ENCODE measurements around the gene BBOX1. TPM values are rescaled to one million over a fixed set of nuclear protein-coding genes. Genes with fewer than 3 reads are reported as not detected.
"Not testable (repeated sequence)": the region's sequence is repeated elsewhere in the genome, so short reads cannot be mapped to it uniquely, and the experiment has no call there.

Gene BBOX1
- total RNA-seq, 2 donors from 2014 or later = not detected

- no peaks in the 10 kb centered on the region for H3K27me3 Mint-ChIP-seq
- no peak overlapping the region for H3K27ac Mint-ChIP-seq
- H3K4me1 Mint-ChIP-seq = no peaks in the 10 kb centered on the region
- H3K36me3 Mint-ChIP-seq (ENCODE audit: low read depth) = no peaks in the 10 kb centered on the region
- H3K9me3 Mint-ChIP-seq = peaks cover 4% of the 10 kb centered on the region
- H3K4me3 Mint-ChIP-seq = no peak overlapping the region
- no peak for ATAC-seq (replicated peaks)
Observed at GRCh38 chr11:27084518-27084917, 43.9 kb downstream of the BBOX1 start.

GRCh38 chr11:27085111-27085510, 44.5 kb downstream of the BBOX1 start:
- no peaks in the 10 kb centered on the region for H3K4me1 Mint-ChIP-seq
- no peak overlapping the region for H3K4me3 Mint-ChIP-seq
- no peaks in the 10 kb centered on the region for H3K27me3 Mint-ChIP-seq
- no peak overlapping the region for H3K27ac Mint-ChIP-seq
- ATAC-seq (replicated peaks) = no peak
- peaks cover 8% of the 10 kb centered on the region for H3K9me3 Mint-ChIP-seq
- H3K36me3 Mint-ChIP-seq (ENCODE audit: low read depth) = no peaks in the 10 kb centered on the region

DNA sequence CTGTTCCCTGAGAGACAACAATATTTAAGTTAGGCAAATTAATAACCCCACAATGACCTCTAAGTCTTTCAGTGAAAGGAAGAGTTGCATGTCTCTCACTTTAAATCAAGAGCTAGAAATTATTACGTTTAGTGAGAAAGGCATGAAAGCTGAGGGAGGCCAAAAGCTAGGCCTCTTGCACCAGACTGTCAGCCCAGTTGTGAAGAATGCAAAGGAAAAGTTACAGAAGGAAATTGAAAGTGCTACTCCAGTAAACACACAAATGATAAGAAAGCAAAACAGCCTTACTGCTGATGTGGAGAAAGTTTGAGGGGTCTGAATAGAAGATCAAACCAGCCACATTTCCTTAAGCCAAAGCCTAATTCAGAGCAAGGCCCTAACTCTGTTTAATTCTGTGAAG, 45.0 kb downstream of the BBOX1 start:
- H3K4me3 Mint-ChIP-seq = no peak overlapping the region
- no peaks in the 10 kb centered on the region for H3K27me3 Mint-ChIP-seq

DNA sequence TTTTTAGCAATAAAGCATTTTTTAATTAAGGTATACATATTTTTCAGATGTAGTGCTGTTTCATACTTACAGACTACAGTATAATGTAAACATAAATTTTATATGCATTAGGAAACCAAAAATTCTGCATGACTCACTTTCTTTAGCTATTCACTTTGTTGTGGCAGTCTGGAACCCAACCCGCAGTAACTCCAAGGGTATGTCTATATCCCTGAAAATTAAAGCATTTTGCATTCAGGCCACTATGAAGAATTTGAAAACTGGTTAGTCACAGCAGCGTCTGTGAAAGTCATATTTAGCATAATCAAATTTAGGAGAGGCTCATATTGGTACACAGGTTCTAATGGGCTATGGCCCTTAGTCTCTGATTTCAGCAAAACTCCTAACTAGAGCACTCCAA, 46.8 kb downstream of the BBOX1 start:
- no peaks in the 10 kb centered on the region for H3K36me3 Mint-ChIP-seq (ENCODE audit: low read depth)
- no peaks in the 10 kb centered on the region for H3K4me1 Mint-ChIP-seq
- no peak overlapping the region for H3K4me3 Mint-ChIP-seq
- no peak overlapping the region for H3K27ac Mint-ChIP-seq
- H3K9me3 Mint-ChIP-seq = peaks cover 15% of the 10 kb centered on the region
- ATAC-seq (replicated peaks) = no peak
- no peaks in the 10 kb centered on the region for H3K27me3 Mint-ChIP-seq

More for the DNA sequence above, 45.0 kb downstream of the BBOX1 start:
- Mint-ChIP-seq H3K27ac (no peak overlapping the region), H3K36me3 (ENCODE audit: low read depth) (no peaks in the 10 kb centered on the region), H3K9me3 (peaks cover 13% of the 10 kb centered on the region), H3K4me1 (no peaks in the 10 kb centered on the region)
- ATAC-seq (replicated peaks) = no peak

DNA sequence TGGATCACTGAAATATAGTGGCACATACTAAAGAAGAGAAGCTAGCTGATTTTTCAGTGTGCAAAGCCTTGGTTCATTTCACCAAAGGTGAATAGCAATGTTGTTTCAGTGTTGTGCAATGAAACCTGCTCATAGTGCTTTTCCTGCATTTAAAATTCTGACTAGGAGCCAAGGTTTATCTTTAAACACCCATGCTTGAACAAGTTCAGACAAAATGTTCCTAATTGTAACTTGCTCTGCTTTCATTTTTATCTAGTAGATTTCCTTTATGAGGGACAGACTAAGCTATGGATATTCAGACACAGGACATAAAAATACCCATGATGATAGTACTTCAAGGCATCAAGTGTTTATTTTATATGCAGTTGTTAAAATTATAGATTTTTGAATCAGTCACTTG, 47.7 kb downstream of the BBOX1 start:
- H3K36me3 Mint-ChIP-seq (ENCODE audit: low read depth) = no peaks in the 10 kb centered on the region
- no peak overlapping the region for H3K27ac Mint-ChIP-seq
- H3K4me1 Mint-ChIP-seq = no peaks in the 10 kb centered on the region
- no peak overlapping the region for H3K4me3 Mint-ChIP-seq
- no peaks in the 10 kb centered on the region for H3K27me3 Mint-ChIP-seq
- H3K9me3 Mint-ChIP-seq = peaks cover 15% of the 10 kb centered on the region
- no peak for ATAC-seq (replicated peaks)

- Mint-ChIP-seq H3K27ac (no peak overlapping the region), H3K27me3 (no peaks in the 10 kb centered on the region), H3K36me3 (ENCODE audit: low read depth) (no peaks in the 10 kb centered on the region), H3K9me3 (peaks cover 15% of the 10 kb centered on the region), H3K4me3 (no peak overlapping the region), H3K4me1 (no peaks in the 10 kb centered on the region)
- no peak for ATAC-seq (replicated peaks)
Observed at GRCh38 chr11:27089746-27090145, 49.1 kb downstream of the BBOX1 start.

GRCh38 chr11:27090357-27090948, 49.8 kb downstream of the BBOX1 start:
- ATAC-seq (replicated peaks); H3K36me3 Mint-ChIP-seq (ENCODE audit: low read depth); H3K4me3 Mint-ChIP-seq; H3K27me3 Mint-ChIP-seq; H3K4me1 Mint-ChIP-seq; H3K27ac Mint-ChIP-seq: not testable (repeated sequence)
- peaks cover 15% of the 10 kb centered on the region for H3K9me3 Mint-ChIP-seq

DNA sequence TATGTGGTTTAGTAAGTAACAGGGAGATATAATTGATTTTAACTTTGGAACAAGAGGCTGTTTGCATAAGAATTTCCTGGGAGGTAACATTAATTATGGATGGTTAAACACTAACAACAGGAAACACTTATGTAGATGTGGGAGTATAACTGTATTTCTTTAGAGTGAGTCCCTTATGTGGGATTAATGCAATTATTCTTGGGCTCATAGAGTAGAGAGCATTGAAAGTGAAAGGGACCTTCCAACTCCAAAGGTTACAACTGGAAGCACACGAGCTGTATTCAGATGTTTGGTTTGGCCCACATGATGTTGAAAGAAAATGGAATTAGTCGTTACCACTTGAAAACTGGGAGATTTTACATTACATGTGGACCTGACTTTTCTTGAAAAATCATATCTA, 53.5 kb downstream of the BBOX1 start:
- H3K27me3 Mint-ChIP-seq = no peaks in the 10 kb centered on the region
- H3K4me3 Mint-ChIP-seq = no peak overlapping the region
- peaks cover 13% of the 10 kb centered on the region for H3K9me3 Mint-ChIP-seq
- no peak overlapping the region for H3K27ac Mint-ChIP-seq
- H3K36me3 Mint-ChIP-seq (ENCODE audit: low read depth) = no peaks in the 10 kb centered on the region
- no peak for ATAC-seq (replicated peaks)
- no peaks in the 10 kb centered on the region for H3K4me1 Mint-ChIP-seq

DNA sequence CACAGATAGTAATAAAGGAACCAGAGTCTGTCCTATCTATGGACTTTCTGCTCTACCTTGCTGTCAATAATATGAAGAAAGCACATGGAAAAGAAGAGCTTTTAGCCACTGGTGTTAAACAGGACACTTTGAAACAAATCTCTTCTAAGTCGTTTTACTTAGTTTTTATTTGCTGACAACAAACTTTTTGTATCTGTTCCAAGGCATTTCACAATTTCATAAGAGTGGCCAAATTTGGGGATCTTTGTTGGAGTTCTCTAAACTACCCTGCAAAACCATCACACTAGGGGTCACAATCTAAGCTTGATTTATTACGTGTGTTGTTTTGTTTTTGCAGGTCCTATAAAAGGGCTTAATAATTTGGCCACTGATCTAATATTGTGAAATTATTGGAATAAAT, 54.4 kb downstream of the BBOX1 start:
- Mint-ChIP-seq H3K4me3 (no peak overlapping the region), H3K27me3 (no peaks in the 10 kb centered on the region), H3K36me3 (ENCODE audit: low read depth) (no peaks in the 10 kb centered on the region), H3K9me3 (peaks cover 12% of the 10 kb centered on the region), H3K4me1 (no peaks in the 10 kb centered on the region), H3K27ac (no peak overlapping the region)
- no peak for ATAC-seq (replicated peaks)

DNA sequence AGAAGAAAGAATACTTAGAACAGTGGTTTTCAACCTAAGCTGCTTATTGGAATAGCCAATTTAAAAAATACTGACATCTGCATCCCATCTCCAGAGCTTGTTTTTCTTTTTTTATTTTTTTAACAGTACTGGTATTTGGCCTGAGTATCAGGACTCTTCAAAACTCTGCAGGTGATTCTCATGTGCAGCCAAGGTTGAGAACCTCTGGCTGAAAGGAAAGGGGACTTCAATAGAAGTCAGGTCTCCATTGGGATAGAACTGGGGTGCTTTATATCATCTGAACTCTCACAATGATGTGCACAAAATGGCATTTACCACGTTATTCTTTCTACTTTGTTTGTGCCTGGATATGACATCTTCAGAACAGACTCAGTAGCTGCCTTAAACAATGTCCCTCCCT, 55.3 kb downstream of the BBOX1 start:
- Mint-ChIP-seq H3K27me3 (no peaks in the 10 kb centered on the region), H3K27ac (no peak overlapping the region), H3K4me3 (no peak overlapping the region), H3K4me1 (no peaks in the 10 kb centered on the region), H3K9me3 (peaks cover 4% of the 10 kb centered on the region), H3K36me3 (ENCODE audit: low read depth) (no peaks in the 10 kb centered on the region)
- no peak for ATAC-seq (replicated peaks)

DNA sequence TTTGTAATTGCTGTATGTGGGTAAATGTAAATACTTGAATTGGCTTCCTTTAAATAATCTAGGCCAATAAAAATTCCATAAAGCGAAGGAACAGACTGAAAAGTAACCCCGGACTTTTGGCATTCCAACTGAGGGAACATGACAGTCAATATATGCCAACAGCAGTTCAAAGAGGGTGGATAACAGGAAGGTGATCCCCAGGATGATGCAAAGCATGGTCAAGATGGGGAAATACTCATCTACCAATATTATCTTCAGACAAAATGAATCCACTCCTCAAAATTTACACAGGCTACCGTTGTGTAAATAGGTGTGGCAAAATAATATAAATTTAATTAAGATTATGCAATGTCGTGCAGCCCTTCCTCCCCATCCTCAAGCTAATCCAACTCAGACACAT, 56.9 kb downstream of the BBOX1 start:
- no peaks in the 10 kb centered on the region for H3K36me3 Mint-ChIP-seq (ENCODE audit: low read depth)
- H3K4me3 Mint-ChIP-seq = no peak overlapping the region
- no peak overlapping the region for H3K27ac Mint-ChIP-seq
- ATAC-seq (replicated peaks) = no peak
- H3K9me3 Mint-ChIP-seq = peaks cover 4% of the 10 kb centered on the region
- H3K27me3 Mint-ChIP-seq = peaks cover 4% of the 10 kb centered on the region
- no peaks in the 10 kb centered on the region for H3K4me1 Mint-ChIP-seq

GRCh38 chr11:27100534-27100933, 59.9 kb downstream of the BBOX1 start:
- H3K27ac Mint-ChIP-seq = no peak overlapping the region
- H3K27me3 Mint-ChIP-seq = peaks cover 8% of the 10 kb centered on the region
- peaks cover 4% of the 10 kb centered on the region for H3K9me3 Mint-ChIP-seq
- no peak overlapping the region for H3K4me3 Mint-ChIP-seq
- ATAC-seq (replicated peaks) = no peak
- H3K36me3 Mint-ChIP-seq (ENCODE audit: low read depth) = no peaks in the 10 kb centered on the region
- no peaks in the 10 kb centered on the region for H3K4me1 Mint-ChIP-seq

DNA sequence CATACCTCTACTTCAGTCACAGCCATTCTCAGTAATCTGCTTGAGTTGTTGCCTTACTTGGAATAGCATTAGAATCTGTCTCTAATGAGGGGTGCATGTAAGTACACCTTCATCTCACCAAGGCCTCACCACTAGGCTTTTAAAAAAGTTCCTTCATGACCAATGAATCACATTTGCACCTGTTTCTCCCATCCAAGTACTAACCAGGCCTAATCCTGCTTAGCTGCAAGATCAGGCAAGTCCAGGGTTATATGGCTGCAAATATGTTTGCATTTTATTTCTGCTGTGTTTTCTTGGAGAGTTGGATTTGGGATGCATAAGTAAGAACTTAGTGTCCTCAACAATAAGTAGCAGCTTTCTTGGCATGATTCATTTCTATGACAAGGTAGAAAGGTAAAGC, 66.9 kb downstream of the BBOX1 start:
- Mint-ChIP-seq H3K4me3 (no peak overlapping the region), H3K27ac (no peak overlapping the region), H3K9me3 (no peaks in the 10 kb centered on the region), H3K27me3 (peaks cover 4% of the 10 kb centered on the region), H3K36me3 (ENCODE audit: low read depth) (no peaks in the 10 kb centered on the region), H3K4me1 (no peaks in the 10 kb centered on the region)
- no peak for ATAC-seq (replicated peaks)

- Mint-ChIP-seq H3K4me3 (no peak overlapping the region), H3K9me3 (no peaks in the 10 kb centered on the region), H3K27me3 (peaks cover 4% of the 10 kb centered on the region)
Observed at GRCh38 chr11:27108809-27109208, 68.2 kb downstream of the BBOX1 start.

DNA sequence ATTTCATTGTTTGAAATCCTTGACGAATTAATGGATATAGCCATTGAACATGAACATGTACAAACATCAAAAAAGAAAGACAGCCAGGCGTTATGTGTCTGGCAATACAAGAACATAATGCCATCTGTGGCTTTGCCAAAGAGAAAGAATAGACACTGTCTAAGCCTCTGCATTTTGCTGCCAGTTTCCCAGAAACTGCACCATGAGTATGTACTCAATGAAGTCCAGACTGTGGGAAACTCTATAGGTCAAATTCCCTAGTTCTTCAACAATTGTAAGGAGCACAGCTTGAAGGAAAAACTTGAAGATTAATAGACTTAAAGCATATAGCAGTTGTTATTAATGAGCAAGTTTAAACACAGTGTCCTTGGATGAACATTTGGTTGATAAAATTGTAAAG, 71.3 kb downstream of the BBOX1 start:
- ATAC-seq (replicated peaks) = no peak
- Mint-ChIP-seq H3K4me3 (no peak overlapping the region), H3K4me1 (no peaks in the 10 kb centered on the region), H3K9me3 (no peaks in the 10 kb centered on the region), H3K36me3 (ENCODE audit: low read depth) (no peaks in the 10 kb centered on the region), H3K27ac (no peak overlapping the region), H3K27me3 (no peaks in the 10 kb centered on the region)

More at GRCh38 chr11:27108809-27109208, 68.2 kb downstream of the BBOX1 start:
- Mint-ChIP-seq H3K27ac (no peak overlapping the region), H3K36me3 (ENCODE audit: low read depth) (no peaks in the 10 kb centered on the region), H3K4me1 (no peaks in the 10 kb centered on the region)
- no peak for ATAC-seq (replicated peaks)

DNA sequence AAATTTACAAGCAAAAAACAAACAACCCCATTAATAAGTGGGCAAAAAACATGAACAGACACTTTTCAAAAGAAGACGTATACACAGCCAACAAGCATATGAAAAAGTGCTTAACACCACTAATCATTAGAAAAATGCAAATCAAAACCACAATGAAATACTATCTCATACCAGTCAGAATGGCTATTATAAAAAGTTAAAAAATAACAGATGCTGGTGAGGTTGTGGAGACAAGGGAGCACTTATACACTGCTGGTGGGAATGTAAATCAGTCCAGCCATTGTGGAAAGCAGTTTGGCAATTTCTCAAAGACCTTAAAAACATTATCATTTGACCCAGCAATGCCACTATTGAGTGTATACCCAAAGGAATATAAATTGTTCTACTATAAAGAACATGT, 72.3 kb downstream of the BBOX1 start:
- H3K4me1 Mint-ChIP-seq = no peaks in the 10 kb centered on the region
- H3K27me3 Mint-ChIP-seq = no peaks in the 10 kb centered on the region
- no peaks in the 10 kb centered on the region for H3K36me3 Mint-ChIP-seq (ENCODE audit: low read depth)
- ATAC-seq (replicated peaks) = no peak
- no peak overlapping the region for H3K4me3 Mint-ChIP-seq
- H3K9me3 Mint-ChIP-seq = no peaks in the 10 kb centered on the region
- H3K27ac Mint-ChIP-seq = no peak overlapping the region
